ENCODE results near the gene PIP4P1.

Gene PIP4P1

DNA sequence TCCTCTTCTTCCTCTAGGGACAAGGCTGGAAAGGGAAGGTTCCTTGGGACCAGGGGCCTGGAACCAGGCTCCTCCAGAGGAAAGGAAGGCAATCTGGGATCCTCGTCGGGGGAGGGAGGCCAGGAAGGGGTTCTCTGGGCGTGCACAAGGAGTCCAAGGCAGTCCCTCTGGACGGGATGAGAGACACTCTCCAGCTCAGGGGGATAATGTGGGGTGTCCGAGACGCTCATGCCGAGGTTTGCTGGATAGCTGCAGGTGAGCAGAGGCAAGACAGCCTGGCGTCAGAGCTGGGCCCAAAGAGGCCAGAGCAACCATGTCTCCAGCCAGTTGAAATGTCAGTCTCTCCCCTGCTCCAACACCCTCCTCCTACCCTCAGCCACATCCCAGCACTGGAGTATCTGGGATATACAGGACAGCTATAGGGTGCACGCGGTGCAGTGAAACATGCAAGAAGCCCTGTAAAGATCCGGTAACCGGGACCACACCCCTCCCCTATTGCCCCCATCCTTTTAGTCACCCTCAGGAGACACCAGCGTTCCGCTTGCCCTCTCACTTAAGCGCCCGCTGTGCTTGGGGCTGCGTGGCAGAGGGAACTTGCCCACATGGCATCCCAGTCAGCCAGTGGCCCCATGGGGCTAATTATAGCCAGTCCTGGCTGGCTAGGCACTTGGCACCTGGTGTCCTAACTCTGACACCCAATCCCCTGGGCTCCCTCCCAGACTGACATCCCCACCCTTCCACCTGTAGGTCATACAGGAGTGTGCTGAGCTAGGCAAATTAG lies 25.5 kb downstream of the PIP4P1 start, which contains the start of gene KLHL33:
TSS of gene KLHL33 (minus strand) at position 585 of the 781 bp plus-strand sequence. CDS start at position 230, 355 bp downstream.
- DNase-seq (ENCODE audit: low read depth) = no peak

GRCh38 chr14:20434701-20435581 lies 26.3 kb downstream of the PIP4P1 start:
- DNase-seq (ENCODE audit: low read depth) = no peak

- no peak for DNase-seq (ENCODE audit: low read depth)
Measured at GRCh38 chr14:20429801-20430669, 31.2 kb downstream of the PIP4P1 start.

DNA sequence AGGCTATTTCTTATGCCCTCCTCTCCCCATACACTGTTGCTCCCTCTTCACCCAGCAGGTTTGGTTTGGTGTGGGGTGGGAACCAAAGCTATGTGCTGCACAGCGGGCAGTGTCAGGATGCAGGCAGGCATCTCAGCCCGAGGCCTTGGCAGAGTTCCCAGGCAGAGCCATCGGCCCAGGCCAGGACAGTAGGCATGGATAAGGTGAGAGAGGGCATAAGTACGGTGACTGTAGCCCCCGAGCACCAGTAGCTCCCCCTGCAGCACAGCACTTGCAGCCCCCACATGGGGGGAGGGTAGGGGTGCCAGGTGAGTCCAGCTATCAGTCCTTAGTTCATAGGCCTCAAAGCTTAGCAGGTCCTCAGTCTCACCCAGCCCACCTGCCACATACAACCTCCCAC lies 32.4 kb downstream of the PIP4P1 start:
- no peak for DNase-seq (ENCODE audit: low read depth)

- DNase-seq (ENCODE audit: low read depth) = no peak
Measured at GRCh38 chr14:20428010-20428365, 33.2 kb downstream of the PIP4P1 start.

- no peak for DNase-seq (ENCODE audit: low read depth)
Measured at GRCh38 chr14:20427231-20428009, 33.8 kb downstream of the PIP4P1 start.

- DNase-seq (ENCODE audit: low read depth) = no peak
Measured at GRCh38 chr14:20424851-20425250, 36.4 kb downstream of the PIP4P1 start.

GRCh38 chr14:20422886-20423285 lies 38.3 kb downstream of the PIP4P1 start:
- no peak for DNase-seq (ENCODE audit: low read depth)

DNA sequence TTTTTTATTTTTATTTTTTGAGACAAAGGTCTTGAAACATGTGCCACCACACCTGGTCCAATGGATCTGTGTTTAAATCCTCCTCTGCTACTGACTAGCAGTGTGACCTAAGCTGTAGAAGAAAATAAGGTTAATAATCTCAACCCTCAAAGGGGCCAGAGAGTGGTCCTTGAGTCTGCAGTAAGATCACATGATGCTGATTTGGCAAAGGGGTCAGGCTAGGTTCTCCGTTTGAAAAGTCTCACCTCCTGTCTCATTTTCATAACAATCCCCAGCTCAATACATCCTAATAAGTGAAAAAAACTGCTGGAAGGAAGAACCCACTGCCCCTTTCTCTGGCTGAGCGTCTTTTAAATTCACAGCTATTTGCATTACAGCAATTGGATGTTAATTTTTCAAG lies 40.0 kb downstream of the PIP4P1 start:
- no peak for DNase-seq (ENCODE audit: low read depth)

GRCh38 chr14:20419419-20419818 lies 41.8 kb downstream of the PIP4P1 start:
- DNase-seq (ENCODE audit: low read depth) = no peak

GRCh38 chr14:20418501-20418909 lies 42.7 kb downstream of the PIP4P1 start:
- no peak for DNase-seq (ENCODE audit: low read depth)

DNA sequence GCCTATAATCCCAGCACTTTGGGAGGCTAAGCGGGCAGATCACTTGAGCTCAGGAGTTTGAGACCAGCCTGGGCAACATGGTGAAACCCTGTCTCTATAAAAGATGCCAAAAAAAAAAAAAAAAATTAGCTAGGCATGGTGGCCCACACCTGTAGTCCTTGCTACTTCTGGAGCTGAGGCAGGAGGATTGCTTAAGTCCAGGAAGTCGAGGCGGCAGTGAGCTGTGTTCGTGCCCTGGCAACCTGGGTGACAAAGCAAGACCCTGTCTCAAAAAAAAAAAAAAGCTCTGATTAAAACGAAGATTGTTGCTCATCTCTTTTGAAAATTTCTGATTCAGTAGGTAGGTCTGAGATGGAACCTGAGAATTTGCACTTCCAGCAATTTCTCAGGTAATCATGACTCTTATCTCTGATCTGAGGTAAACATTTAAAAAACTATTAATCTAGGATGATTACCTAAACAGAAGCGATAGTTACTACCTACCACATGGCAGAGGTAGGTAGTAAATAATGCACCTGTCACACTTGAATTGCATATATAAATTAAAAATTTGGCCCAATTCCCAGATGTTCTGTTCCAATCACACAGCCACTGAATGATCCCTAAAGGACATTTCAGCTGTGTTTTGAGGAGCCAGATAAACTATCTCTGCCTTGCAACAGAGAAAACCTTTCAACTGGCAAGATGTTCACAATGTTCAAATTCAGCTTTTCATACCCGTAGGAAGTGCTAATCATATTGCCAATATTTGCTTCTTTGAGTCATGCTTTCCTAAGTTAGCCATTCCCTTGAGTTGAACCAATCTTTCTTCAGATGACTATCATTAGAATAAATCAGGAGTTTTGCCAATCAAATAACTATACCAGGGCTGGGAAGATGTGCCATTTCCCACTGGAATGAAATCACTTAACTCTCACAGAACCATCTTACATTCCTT lies 43.7 kb downstream of the PIP4P1 start:
- no peak for DNase-seq (ENCODE audit: low read depth)

DNA sequence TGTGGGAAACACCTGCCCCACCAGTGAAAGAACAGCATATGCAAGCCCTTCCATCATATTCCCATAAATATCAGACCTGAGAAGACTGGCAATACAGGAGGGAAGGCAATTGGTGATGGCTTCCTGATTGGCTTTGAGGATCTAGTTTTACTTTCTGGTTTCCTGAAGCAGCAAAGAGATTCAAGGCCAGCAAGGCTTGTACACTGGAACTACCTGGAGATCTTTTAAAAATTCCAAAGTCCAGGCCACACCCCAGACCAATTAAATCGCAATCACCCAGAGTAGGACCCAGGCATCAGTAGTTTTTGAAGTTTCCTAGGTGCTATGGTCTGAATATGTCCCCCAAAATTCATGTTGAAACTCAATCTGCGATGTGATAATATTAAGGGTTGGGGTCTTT lies 45.0 kb downstream of the PIP4P1 start:
- no peak for DNase-seq (ENCODE audit: low read depth)

GRCh38 chr14:20415782-20416206 lies 45.4 kb downstream of the PIP4P1 start:
- DNase-seq (ENCODE audit: low read depth) = no peak

DNA sequence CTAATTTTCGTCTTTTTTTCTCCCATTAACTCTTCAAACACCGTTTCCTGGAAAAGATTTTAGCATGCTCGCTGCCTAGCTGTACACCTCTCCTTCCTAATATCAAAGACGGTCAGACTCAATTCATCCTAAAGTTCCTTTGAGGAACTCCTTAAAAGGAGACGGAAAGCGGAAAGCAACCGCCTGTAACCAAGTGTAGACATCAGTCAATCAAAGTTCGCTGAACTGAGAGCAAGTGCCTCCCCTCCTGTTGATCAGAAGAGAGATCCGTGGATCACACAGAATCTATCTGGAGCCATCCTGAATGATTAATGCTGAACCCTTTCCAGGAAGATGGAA lies 47.5 kb downstream of the PIP4P1 start:
- peak; percentile 18 for DNase-seq (ENCODE audit: low read depth)

GRCh38 chr14:20412876-20413743 lies 48.1 kb downstream of the PIP4P1 start, which contains the start of gene TEP1:
TSS of gene TEP1 (minus strand) at chr14:20413501. CDS start at chr14:20408439, 5,062 bp downstream.
- peak; percentile 68 for DNase-seq (ENCODE audit: low read depth)

- DNase-seq (ENCODE audit: low read depth) = no peak
Measured at GRCh38 chr14:20412411-20412810, 48.8 kb downstream of the PIP4P1 start.

DNA sequence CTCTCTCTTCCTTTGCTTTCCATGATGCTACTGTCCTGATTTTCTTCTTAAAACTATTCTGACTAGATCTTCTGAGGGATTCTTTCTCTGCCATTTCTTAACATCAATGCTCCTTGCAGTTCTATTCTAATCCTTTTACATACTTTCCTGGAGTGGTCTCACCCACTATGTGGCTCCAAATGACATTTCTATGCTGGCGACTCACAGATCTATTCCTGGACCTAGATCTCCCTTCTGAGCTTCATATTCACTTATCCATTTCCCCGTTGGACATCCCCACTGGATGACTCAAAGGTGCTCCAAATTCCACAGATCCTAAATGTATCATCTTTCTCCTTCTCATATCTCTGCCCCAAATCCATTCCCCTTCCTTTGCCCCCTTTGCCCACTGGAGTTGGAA lies 52.0 kb downstream of the PIP4P1 start:
- no peak for DNase-seq (ENCODE audit: low read depth)
